Erythroblast (primary cell): ENCODE data around the gene FAM20B.

Source experiments
- DNase-seq, 2 experiments: peaks; one replicate each; lab custom pipeline; 2025; lab: John Stamatoyannopoulos, UW
- GATA1 ChIP-seq: IDR thresholded peaks from 2 replicates; pipeline ENCODE4 v1.6.1; 2011; ENCODE audit warnings: low read depth, mild to moderate bottlenecking, control low read depth, low read length, moderate library complexity
- POLR2A ChIP-seq: IDR thresholded peaks from 2 replicates; pipeline ENCODE4 v1.6.1; 2011; ENCODE audit warnings: mild to moderate bottlenecking, low read length

The FAM20B gene

GRCh38 chr1:179103999-179104398 lies 78.3 kb downstream of the FAM20B start:
- DNase-seq, result no peak
- TF ChIP-seq GATA1 (no peak), POLR2A (no peak)

- TF ChIP-seq POLR2A (no peak), GATA1 (no peak)
- no peak for DNase-seq
Measured at GRCh38 chr1:179104611-179105250, 79.0 kb downstream of the FAM20B start.

GRCh38 chr1:179105393-179105792 lies 79.7 kb downstream of the FAM20B start:
- peak in 1 of 2 experiments; percentile 9 for DNase-seq
- TF ChIP-seq POLR2A, result no peak

GRCh38 chr1:179107706-179108629 lies 82.3 kb downstream of the FAM20B start:
- TF ChIP-seq GATA1 (no peak), POLR2A (no peak)
- peak in 1 of 2 experiments; percentile 28 for DNase-seq

GRCh38 chr1:179108644-179109043 lies 83.0 kb downstream of the FAM20B start:
- no peak for DNase-seq
- TF ChIP-seq GATA1 (no peak), POLR2A (no peak)

GRCh38 chr1:179115181-179115580 lies 89.5 kb downstream of the FAM20B start:
- no peak for DNase-seq

GRCh38 chr1:179119513-179119912 lies 93.8 kb downstream of the FAM20B start:
- DNase-seq, result no peak
- TF ChIP-seq GATA1 (no peak), POLR2A (no peak)

More at GRCh38 chr1:179115181-179115580, 89.5 kb downstream of the FAM20B start:
- TF ChIP-seq GATA1, result no peak
- TF ChIP-seq POLR2A, result no peak

GRCh38 chr1:179120736-179121135 lies 95.0 kb downstream of the FAM20B start:
- DNase-seq, result no peak
- no peak for TF ChIP-seq POLR2A
- TF ChIP-seq GATA1, result no peak

- DNase-seq, result peak; percentile 41 to 56
- TF ChIP-seq POLR2A (no peak), GATA1 (no peak)
Measured at GRCh38 chr1:179121159-179121938, 95.7 kb downstream of the FAM20B start.

GRCh38 chr1:179124873-179125272 lies 99.2 kb downstream of the FAM20B start:
- DNase-seq, result no peak
- TF ChIP-seq GATA1 (no peak), POLR2A (no peak)
